Adipose tissue (tissue), 3 donors: ENCODE measurements around the gene WNT3A. TPM values are rescaled to one million over a fixed set of nuclear protein-coding genes. Genes with fewer than 3 reads are reported as not detected.
"Not testable (repeated sequence)": the region's sequence is repeated elsewhere in the genome, so short reads cannot be mapped to it uniquely, and the experiment has no call there.

Source experiments
- H3K27ac ChIP-seq: one replicate; pipeline ENCODE4 v1.5.1; 2013; ENCODE audit warnings: low read depth, low read length
- WGBS, 3 donors: extraction: QIAGEN DNeasy Blood & Tissue Kit; methylation state at CpG; one replicate each; pipeline ENCODE4 v1.1.7; 2013; 5-methylcytosine and 5-hydroxymethylcytosine counted together
- polyA plus RNA-seq, 3 donors: library from polyadenylated mRNA; stranded (reverse); fragments of 200-250 nt; gene quantifications; one replicate each; pipeline ENCODE4 v1.2.3, GENCODE V29; 2013
- donor health status: healthy with polysubstance abuse.
- donor health status: Bipolar disorder and iron deficiency.
- donor health status: healthy.

Gene WNT3A
- polyA plus RNA-seq, 3 donors = 0.03 TPM; not detected in 2

GRCh38 chr1:228009116-228009827, 2.5 kb downstream of the WNT3A start:
- 19 to 34% (median 22%) methylated on average over 8 of the region's 8 CpGs for WGBS, 3 donors

GRCh38 chr1:228009828-228010775, 3.3 kb downstream of the WNT3A start:
- 58 to 70% (median 59%) methylated on average over 21 of the region's 21 CpGs for WGBS, 3 donors

More at GRCh38 chr1:228009116-228009827, 2.5 kb downstream of the WNT3A start:
- no peak overlapping the region for H3K27ac ChIP-seq

GRCh38 chr1:228010921-228011320, 4.1 kb downstream of the WNT3A start:
- H3K27ac ChIP-seq = no peak overlapping the region
- WGBS, 3 donors = 75 to 76% (median 75%) methylated on average over 7 of the region's 7 CpGs

More at GRCh38 chr1:228009828-228010775, 3.3 kb downstream of the WNT3A start:
- H3K27ac ChIP-seq = no peak overlapping the region

GRCh38 chr1:228011721-228012311, 5.0 kb downstream of the WNT3A start:
- WGBS, 3 donors = 75 to 80% (median 77%) methylated on average over 16 of the region's 16 CpGs
- no peak overlapping the region for H3K27ac ChIP-seq

- 82 to 84% (median 83%) methylated on average over 5 of the region's 5 CpGs for WGBS, 3 donors
- H3K27ac ChIP-seq = no peak overlapping the region
Observed at GRCh38 chr1:228012555-228012954, 5.8 kb downstream of the WNT3A start.

GRCh38 chr1:228013131-228013934, 6.5 kb downstream of the WNT3A start:
- H3K27ac ChIP-seq = no peak overlapping the region
- 79 to 82% (median 80%) methylated on average over 24 of the region's 24 CpGs for WGBS, 3 donors

- H3K27ac ChIP-seq = no peak overlapping the region
- 61 to 79% (median 68%) methylated on average over 21 of the region's 21 CpGs for WGBS, 3 donors
Observed at GRCh38 chr1:228013935-228014930, 7.4 kb downstream of the WNT3A start.

GRCh38 chr1:228015276-228016180, 8.7 kb downstream of the WNT3A start:
- no peak overlapping the region for H3K27ac ChIP-seq
- WGBS, 3 donors = 70 to 82% (median 79%) methylated on average over 19 to 21 of the region's 21 CpGs

- 83 to 91% (median 89%) methylated on average over 2 of the region's 2 CpGs for WGBS, 3 donors
- no peak overlapping the region for H3K27ac ChIP-seq
Observed at GRCh38 chr1:228016181-228016510, 9.3 kb downstream of the WNT3A start.

- 75 to 79% (median 76%) methylated on average over 12 of the region's 12 CpGs for whole genome bisulfite sequencing, 3 donors
- H3K27ac ChIP-seq = no peak overlapping the region
Observed at GRCh38 chr1:228016653-228017355, 10.0 kb downstream of the WNT3A start.

GRCh38 chr1:228017356-228018124, 10.7 kb downstream of the WNT3A start:
- 88 to 94% (median 92%) methylated on average over 16 of the region's 16 CpGs for WGBS, 3 donors
- no peak overlapping the region for H3K27ac ChIP-seq

GRCh38 chr1:228018125-228018398, 11.3 kb downstream of the WNT3A start:
- 76 to 85% (median 83%) methylated on average over 5 of the region's 5 CpGs for WGBS, 3 donors
- no peak overlapping the region for H3K27ac ChIP-seq

GRCh38 chr1:228018961-228019721, 12.3 kb downstream of the WNT3A start:
- WGBS, 3 donors = 71 to 82% (median 82%) methylated on average over 9 of the region's 9 CpGs

GRCh38 chr1:228019722-228020083, 12.9 kb downstream of the WNT3A start:
- 82 to 85% (median 84%) methylated on average over 5 of the region's 5 CpGs for WGBS, 3 donors
- not testable (repeated sequence) for H3K27ac ChIP-seq

More at GRCh38 chr1:228018961-228019721, 12.3 kb downstream of the WNT3A start:
- no peak overlapping the region for H3K27ac ChIP-seq
